Natural killer cell (primary cell): ENCODE measurements around the gene SAMD15. TPM values are rescaled to one million over a fixed set of nuclear protein-coding genes. Genes with fewer than 3 reads are reported as not detected.

Experiments used
- ATAC-seq, 3 donors: fragments of 150-1000 bp in 2 of 3; fragments of 200-7000 bp in 1 of 3; cut with Tn5 transposase; 1 replicate in 1 of 3; 2 replicates in 2 of 3; pipeline ENCODE4 v1.10.0; 2021; ENCODE audit warnings: mild to moderate bottlenecking in 2 of 3, moderate library complexity in 2 of 3
- DNase-seq, 2 donors: peaks; one replicate each; pipeline versions ENCODE4 v3.0.0 to v3.0.0-alpha.2; 2013 to 2021; ENCODE audit warnings: mixed read lengths in 1 of 2
- H3K27ac ChIP-seq: one replicate; pipeline ENCODE4 v1.5.1; 2013; ENCODE audit warnings: mild to moderate bottlenecking, low read length
- H3K27me3 ChIP-seq: one replicate; pipeline ENCODE4 v1.6.1; 2013; ENCODE audit warnings: low read length; ENCODE audit not compliant: control insufficient read depth, insufficient read depth
- H3K36me3 ChIP-seq: one replicate; pipeline ENCODE4 v1.6.1; 2013; ENCODE audit warnings: low read length; ENCODE audit not compliant: control insufficient read depth, insufficient read depth
- H3K4me1 ChIP-seq: one replicate; pipeline ENCODE4 v1.6.1; 2013; ENCODE audit warnings: low read length; ENCODE audit not compliant: control insufficient read depth, insufficient read depth
- H3K4me3 ChIP-seq: one replicate; pipeline ENCODE4 v1.5.1; 2013; ENCODE audit warnings: low read length
- H3K9me3 ChIP-seq: one replicate; pipeline ENCODE4 v1.6.1; 2013; ENCODE audit warnings: low read length; ENCODE audit not compliant: control insufficient read depth, insufficient read depth
- H3K27ac Mint-ChIP-seq, 2 donors: one replicate each; pipeline ENCODE4 v1.8.0; 2022; ENCODE audit warnings: mild to moderate bottlenecking in 2 of 2, mixed read lengths in 2 of 2, moderate library complexity in 1 of 2
- H3K27me3 Mint-ChIP-seq, 2 donors: one replicate each; pipeline ENCODE4 v1.8.0; 2022; ENCODE audit warnings: low read depth in 2 of 2, mixed read lengths in 2 of 2
- H3K36me3 Mint-ChIP-seq: one replicate; pipeline ENCODE4 v1.8.0; 2022; ENCODE audit warnings: mixed read lengths
- H3K4me1 Mint-ChIP-seq, 2 donors: one replicate each; pipeline ENCODE4 v1.8.0; 2022; ENCODE audit warnings: mixed read lengths in 2 of 2
- H3K4me3 Mint-ChIP-seq: one replicate; pipeline ENCODE4 v1.8.0; 2022; ENCODE audit warnings: mild to moderate bottlenecking, moderate library complexity, mixed read lengths
- H3K9me3 Mint-ChIP-seq, 2 donors: one replicate each; pipeline ENCODE4 v1.8.0; 2022; ENCODE audit warnings: mixed read lengths in 2 of 2
- CTCF ChIP-seq: fragments of 200-600 bp; IDR thresholded peaks from one replicate; pipeline ENCODE4 v1.8.0; 2022; ENCODE audit warnings: antibody characterized with exemption
- WGBS: methylation state at CpG from one replicate; pipeline ENCODE4 v1.1.7; 2013; ENCODE audit warnings: missing lambda C conversion rate; ENCODE audit not compliant: insufficient coverage; 5-methylcytosine and 5-hydroxymethylcytosine counted together
- intact Hi-C: fragments of 100-400 bp; cut with micrococcal nuclease; formaldehyde crosslinking; loops from one replicate; pipeline ENCODE4 v1.14.2; 2022
- total RNA-seq, 4 donors: library from RNA; stranded (reverse); fragments of 120-200 nt in 1 of 4; gene quantifications; one replicate each; pipeline versions ENCODE4 v1.2.3 to v1.2.4, GENCODE V29; 2013 to 2022

The SAMD15 gene
- total RNA-seq, 3 donors from 2014 or later (not counting 1 experiment from before 2014, with no cell fraction given) = 0.09 to 0.54 (median 0.40) TPM

DNA sequence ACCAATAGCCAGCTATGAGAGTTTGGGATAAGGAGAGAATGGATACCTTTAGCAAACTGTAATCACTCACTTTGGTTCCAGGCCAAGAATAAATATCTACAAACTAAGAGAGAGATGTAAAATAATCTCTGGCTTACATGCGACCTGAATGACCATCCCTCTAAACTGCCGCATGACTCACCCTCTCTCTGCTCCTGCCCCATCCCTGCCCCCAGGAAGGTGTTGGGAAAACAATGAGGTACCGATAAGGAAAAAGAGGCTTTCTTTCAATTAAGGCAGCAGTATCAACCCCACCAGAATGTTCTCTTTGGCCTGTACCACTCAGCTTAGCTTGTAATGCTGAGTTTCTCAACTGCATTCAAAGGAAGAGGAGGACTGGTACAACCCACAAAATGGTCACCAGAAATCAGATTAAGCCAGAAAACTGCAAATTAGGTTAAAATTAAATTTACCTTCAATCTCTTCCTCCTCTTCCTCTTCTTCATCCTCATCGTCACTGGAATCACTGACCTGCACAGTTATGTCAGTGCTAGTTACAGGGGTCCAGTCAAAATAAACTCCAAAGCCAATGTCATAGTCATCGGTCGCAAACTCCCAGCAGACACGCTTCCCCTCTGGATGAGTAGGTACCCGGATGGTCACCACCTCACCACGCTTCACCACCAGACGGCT, 34.3 kb upstream of the SAMD15 start:
- H3K4me1 Mint-ChIP-seq = peaks cover 0 to 5% of the 10 kb centered on the region in 2 donors
- intact Hi-C loops = no loop called here
- Histone ChIP-seq H3K36me3 (peaks cover 24% of the 10 kb centered on the region), H3K27me3 (no peaks in the 10 kb centered on the region), H3K4me1 (no peaks in the 10 kb centered on the region), H3K27ac (no peak overlapping the region), H3K9me3 (no peaks in the 10 kb centered on the region), H3K4me3 (no peak overlapping the region)
- H3K36me3 Mint-ChIP-seq = peaks cover 9% of the 10 kb centered on the region
- no peak overlapping the region for H3K4me3 Mint-ChIP-seq
- no peak overlapping the region for H3K27ac Mint-ChIP-seq
- no peaks in the 10 kb centered on the region for H3K9me3 Mint-ChIP-seq
- ATAC-seq (no peak), DNase-seq (no peak)
- WGBS = 97% methylated on average over 9 of the region's 10 CpGs
- TF ChIP-seq CTCF = no peak
- no peaks in the 10 kb centered on the region for H3K27me3 Mint-ChIP-seq

GRCh38 chr14:77343662-77344061, 33.5 kb upstream of the SAMD15 start:
- Mint-ChIP-seq H3K4me1 (peaks cover 0 to 5% of the 10 kb centered on the region in 2 donors), H3K27me3 (no peaks in the 10 kb centered on the region), H3K4me3 (no peak overlapping the region), H3K9me3 (no peaks in the 10 kb centered on the region), H3K36me3 (peaks cover 9% of the 10 kb centered on the region), H3K27ac (no peak overlapping the region)
- intact Hi-C loops = no loop called here
- H3K9me3 ChIP-seq = no peaks in the 10 kb centered on the region
- no peak overlapping the region for H3K27ac ChIP-seq
- H3K4me1 ChIP-seq = no peaks in the 10 kb centered on the region
- H3K4me3 ChIP-seq = no peak overlapping the region
- DNase-seq (no peak), ATAC-seq (no peak)
- TF ChIP-seq CTCF = no peak
- H3K27me3 ChIP-seq = no peaks in the 10 kb centered on the region
- WGBS = 88% methylated on average over 2 of the region's 2 CpGs
- peaks cover 24% of the 10 kb centered on the region for H3K36me3 ChIP-seq

GRCh38 chr14:77344377-77344996, 32.7 kb upstream of the SAMD15 start:
- H3K27ac Mint-ChIP-seq = no peak overlapping the region
- H3K4me3 ChIP-seq = no peak overlapping the region
- no peaks in the 10 kb centered on the region for H3K9me3 Mint-ChIP-seq
- ATAC-seq (no peak), DNase-seq (no peak)
- H3K4me1 ChIP-seq = no peaks in the 10 kb centered on the region
- no peak overlapping the region for H3K4me3 Mint-ChIP-seq
- peaks cover 12% of the 10 kb centered on the region for H3K36me3 Mint-ChIP-seq
- peaks cover 0 to 5% of the 10 kb centered on the region in 2 donors for H3K4me1 Mint-ChIP-seq
- H3K27ac ChIP-seq = no peak overlapping the region
- TF ChIP-seq CTCF = no peak
- peaks cover 24% of the 10 kb centered on the region for H3K36me3 ChIP-seq
- 98% methylated on average over 3 of the region's 3 CpGs for WGBS
- no peaks in the 10 kb centered on the region for H3K27me3 Mint-ChIP-seq
- intact Hi-C loops = no loop called here
- H3K27me3 ChIP-seq = no peaks in the 10 kb centered on the region
- H3K9me3 ChIP-seq = no peaks in the 10 kb centered on the region
